ENCODE results near the gene TREML2.

DNA sequence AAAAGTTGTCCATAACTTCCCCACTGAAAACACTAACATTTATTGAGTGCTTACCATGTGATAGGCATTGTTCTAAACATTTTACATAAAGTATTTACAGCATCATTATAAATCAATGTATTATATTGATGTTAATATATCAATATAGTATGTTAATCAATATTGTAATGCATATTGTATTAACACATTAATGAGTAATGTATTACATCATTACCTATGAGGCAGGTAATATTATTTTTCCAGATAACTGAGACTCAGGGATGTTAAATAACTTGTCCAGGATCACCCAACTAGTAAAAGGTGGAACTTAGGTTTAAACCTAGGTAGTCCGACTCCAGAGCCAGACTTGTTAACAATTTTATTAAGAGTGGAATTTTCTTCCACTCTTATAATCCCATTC lies 25.9 kb downstream of the TREML2 start:
- no peak for TF ChIP-seq POLR2A (IDR thresholded peaks at IDR 0.05)
- TF ChIP-seq, protein P1, sequence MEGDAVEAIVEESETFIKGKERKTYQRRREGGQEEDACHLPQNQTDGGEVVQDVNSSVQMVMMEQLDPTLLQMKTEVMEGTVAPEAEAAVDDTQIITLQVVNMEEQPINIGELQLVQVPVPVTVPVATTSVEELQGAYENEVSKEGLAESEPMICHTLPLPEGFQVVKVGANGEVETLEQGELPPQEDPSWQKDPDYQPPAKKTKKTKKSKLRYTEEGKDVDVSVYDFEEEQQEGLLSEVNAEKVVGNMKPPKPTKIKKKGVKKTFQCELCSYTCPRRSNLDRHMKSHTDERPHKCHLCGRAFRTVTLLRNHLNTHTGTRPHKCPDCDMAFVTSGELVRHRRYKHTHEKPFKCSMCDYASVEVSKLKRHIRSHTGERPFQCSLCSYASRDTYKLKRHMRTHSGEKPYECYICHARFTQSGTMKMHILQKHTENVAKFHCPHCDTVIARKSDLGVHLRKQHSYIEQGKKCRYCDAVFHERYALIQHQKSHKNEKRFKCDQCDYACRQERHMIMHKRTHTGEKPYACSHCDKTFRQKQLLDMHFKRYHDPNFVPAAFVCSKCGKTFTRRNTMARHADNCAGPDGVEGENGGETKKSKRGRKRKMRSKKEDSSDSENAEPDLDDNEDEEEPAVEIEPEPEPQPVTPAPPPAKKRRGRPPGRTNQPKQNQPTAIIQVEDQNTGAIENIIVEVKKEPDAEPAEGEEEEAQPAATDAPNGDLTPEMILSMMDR (IDR thresholded peaks at IDR 0.05): no peak
